ENCODE data around the gene QKI.

QKI gene

DNA sequence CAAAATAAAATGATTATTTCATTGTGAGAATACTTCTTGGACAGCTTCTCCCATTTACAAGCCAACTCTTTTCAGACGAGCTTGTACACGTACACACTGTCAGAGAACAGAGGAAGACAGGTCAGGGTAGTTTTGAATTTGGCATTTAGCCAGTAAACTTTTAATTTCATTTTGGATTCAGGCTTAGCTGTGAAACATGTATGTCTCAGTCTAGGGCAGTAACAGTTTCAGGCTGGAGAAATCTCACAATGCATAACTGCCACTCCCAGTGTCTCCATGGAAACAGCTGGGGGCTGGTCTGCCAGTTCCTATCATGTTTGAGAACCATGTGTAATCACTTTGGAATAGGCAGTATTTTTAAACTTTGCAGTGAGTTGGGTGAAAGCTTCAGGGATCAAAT, 22.0 kb upstream of the QKI start:
- no peak for TF ChIP-seq CTCF (IDR thresholded peaks at IDR 0.05; ENCODE audit: borderline replicate concordance, insufficient read depth, low read depth, low read length)
- H3K4me3 ChIP-seq (ENCODE audit: low read depth, low read length), result no peak overlapping the region

DNA sequence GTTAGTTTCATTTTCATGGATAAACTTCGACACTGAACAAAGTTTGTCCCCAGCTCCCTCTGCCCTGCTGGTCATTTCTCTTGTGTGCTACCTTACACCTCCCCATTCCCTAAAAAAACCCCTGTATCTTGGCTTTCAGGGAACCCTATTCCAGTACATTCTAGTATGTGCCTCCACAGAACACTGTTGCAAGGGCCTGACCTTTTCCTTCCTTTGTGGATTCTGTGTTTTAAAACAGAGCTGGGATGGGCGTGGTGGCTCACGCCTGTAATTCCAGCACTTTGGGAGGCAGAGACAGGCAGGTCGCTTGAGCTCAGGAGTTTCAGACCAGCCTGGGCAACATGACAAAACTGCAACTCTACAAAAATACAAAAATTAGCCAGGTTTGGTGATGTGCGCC, 20.6 kb upstream of the QKI start:
- H3K4me3 ChIP-seq (ENCODE audit: low read depth, low read length), result no peak overlapping the region
- no peak for TF ChIP-seq CTCF (IDR thresholded peaks at IDR 0.05; ENCODE audit: borderline replicate concordance, insufficient read depth, low read depth, low read length)

GRCh38 chr6:163394659-163395058, 19.9 kb upstream of the QKI start:
- no peak for TF ChIP-seq CTCF (IDR thresholded peaks at IDR 0.05; ENCODE audit: borderline replicate concordance, insufficient read depth, low read depth, low read length)

GRCh38 chr6:163395122-163395830, 19.2 kb upstream of the QKI start:
- H3K4me3 ChIP-seq (ENCODE audit: low read depth, low read length), result no peak overlapping the region
- no peak for TF ChIP-seq CTCF (IDR thresholded peaks at IDR 0.05; ENCODE audit: borderline replicate concordance, insufficient read depth, low read depth, low read length)

More at GRCh38 chr6:163394659-163395058, 19.9 kb upstream of the QKI start:
- no peak overlapping the region for H3K4me3 ChIP-seq (ENCODE audit: low read depth, low read length)

DNA sequence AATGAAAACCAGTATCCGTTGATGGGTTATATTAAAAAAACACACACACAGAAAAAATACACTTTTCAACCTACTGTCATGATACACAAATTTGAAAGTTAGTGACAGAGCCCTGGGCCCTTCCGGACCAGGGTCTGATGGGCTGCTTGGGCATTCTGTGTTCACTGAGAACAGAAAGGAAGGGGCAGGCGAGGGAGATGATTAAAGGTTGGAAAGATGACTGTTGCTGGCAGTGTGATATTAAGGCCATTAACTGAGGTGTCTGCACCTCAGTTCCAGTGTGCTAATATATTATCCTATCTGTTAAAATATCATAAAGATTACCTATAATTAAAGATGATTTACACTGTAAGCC, 18.7 kb upstream of the QKI start:
- no peak overlapping the region for H3K4me3 ChIP-seq (ENCODE audit: low read depth, low read length)
- no peak for TF ChIP-seq CTCF (IDR thresholded peaks at IDR 0.05; ENCODE audit: borderline replicate concordance, insufficient read depth, low read depth, low read length)

DNA sequence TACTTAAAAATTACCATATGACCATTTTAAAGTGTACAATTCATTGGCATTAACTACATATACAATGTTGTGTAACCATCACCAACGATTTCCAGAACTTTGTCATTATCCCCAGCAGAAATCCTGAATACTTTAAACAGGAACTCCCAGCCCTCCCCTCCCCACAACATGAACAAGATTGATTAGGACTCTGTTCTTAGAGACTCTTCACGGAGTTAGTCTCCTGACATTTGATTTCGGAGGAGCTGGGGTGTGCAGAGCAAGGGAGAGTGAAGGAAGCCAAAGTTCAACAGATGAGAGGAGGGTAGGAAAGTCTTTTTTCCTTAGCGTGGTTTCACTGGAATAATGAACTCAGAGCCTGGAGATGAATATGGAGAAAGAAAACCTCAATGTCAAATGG, 17.2 kb upstream of the QKI start:
- no peak for TF ChIP-seq CTCF (IDR thresholded peaks at IDR 0.05; ENCODE audit: borderline replicate concordance, insufficient read depth, low read depth, low read length)
- H3K4me3 ChIP-seq (ENCODE audit: low read depth, low read length), result no peak overlapping the region

- no peak overlapping the region for H3K4me3 ChIP-seq (ENCODE audit: low read depth, low read length)
- no peak for TF ChIP-seq CTCF (IDR thresholded peaks at IDR 0.05; ENCODE audit: borderline replicate concordance, insufficient read depth, low read depth, low read length)
These were observed 16.4 kb upstream of the QKI start for GRCh38 chr6:163398115-163398514.
